HepG2 (cell line): ENCODE data around the gene B4GALT3.

ENCODE experiments used
- GABPA ChIP-seq, 2 experiments: IDR thresholded peaks; 2 replicates each; pipeline ENCODE4 v1.6.1; 2011 to 2016; ENCODE audit warnings: low read depth in 2 of 2, low read length in 1 of 2, missing biosample characterization in 1 of 2, missing genetic modification characterization in 1 of 2
- PRDM10 ChIP-seq: sonication (generic); formaldehyde crosslinking; IDR thresholded peaks from 2 replicates; pipeline ENCODE4 v1.4.0; 2020; ENCODE audit warnings: low read depth, missing genetic modification reagents
- ZFP37 ChIP-seq: sonication (generic); formaldehyde crosslinking; IDR thresholded peaks from 2 replicates; pipeline ENCODE4 v1.4.0; 2020; ENCODE audit warnings: missing genetic modification reagents, borderline replicate concordance
- ZFX ChIP-seq: sonication (generic); formaldehyde crosslinking; IDR thresholded peaks from 2 replicates; pipeline ENCODE4 v1.4.0; 2020; ENCODE audit warnings: mild to moderate bottlenecking, low read depth, missing genetic modification reagents, moderate library complexity
- ZNF431 ChIP-seq: sonication (generic); formaldehyde crosslinking; IDR thresholded peaks from 2 replicates; pipeline ENCODE4 v1.9.0; 2022; ENCODE audit warnings: missing genetic modification reagents, low read depth, mild to moderate bottlenecking, borderline replicate concordance

- no peak for TF ChIP-seq ZNF431 (CRISPR knock-in tag)
- TF ChIP-seq GABPA (IDR thresholded peaks at IDR 0.05; ENCODE audit: low read depth, low read length) = no peak
- no peak for TF ChIP-seq GABPA (CRISPR knock-in tag; IDR thresholded peaks at IDR 0.05; ENCODE audit: low read depth)
- TF ChIP-seq PRDM10 (CRISPR knock-in tag) = no peak
- TF ChIP-seq ZFP37 (CRISPR knock-in tag) = no peak
- TF ChIP-seq ZFX = no peak
These were observed 47.8 kb upstream of the B4GALT3 start for GRCh38 chr1:161225178-161225533.
